SK-N-SH (cell line): ENCODE results near the gene TMEM92. TPM values are rescaled to one million over a fixed set of nuclear protein-coding genes. Genes with fewer than 3 reads are reported as not detected.

Experiments
- CTCF ChIA-PET: fragments of 300-600, 350-600 bp; formaldehyde crosslinking; extraction: SDS; loops from one replicate; lab custom pipeline; 2021; lab: Yijun Ruan, JAX
- POLR2A ChIA-PET: fragments of 350-600 bp; sonication (Branson Sonifier 250); formaldehyde crosslinking; extraction: SDS; loops from one replicate; lab custom pipeline; 2020; ENCODE audit warnings: antibody characterized with exemption, inconsistent platforms; lab: Yijun Ruan, JAX
- DNase-seq: peaks from one replicate; pipeline ENCODE4 v3.0.0; 2012
- H2AFZ ChIP-seq: fragments of 200-600 bp; sonication (generic); 2 replicates; pipeline ENCODE4 v1.8.1; 2016; ENCODE audit warnings: antibody characterized with exemption, mild to moderate bottlenecking, low read depth
- H3F3A ChIP-seq: fragments of 200-600 bp; sonication (generic); replicated peaks from 2 replicates; pipeline ENCODE3; 2016; ENCODE audit warnings: antibody characterized with exemption, mild to moderate bottlenecking; ENCODE audit not compliant: insufficient read depth
- H3K27ac ChIP-seq, 2 experiments: fragments of 200-500 bp in 1 of 2; fragments of 200-600 bp in 1 of 2; sonication (Bioruptor generic) in 1 of 2; sonication (generic), shearing (Covaris generic) in 1 of 2; 2 replicates each; pipeline versions ENCODE4 v1.5.1 to v1.6.1; 2014 to 2016; ENCODE audit warnings: low read depth in 2 of 2, inconsistent platforms in 1 of 2, low read length in 1 of 2, mild to moderate bottlenecking in 1 of 2, mixed read lengths in 1 of 2
- H3K27me3 ChIP-seq: fragments of 200-600 bp; sonication (generic), shearing (Covaris generic); 2 replicates; pipeline ENCODE4 v1.6.1; 2016; ENCODE audit warnings: mixed run types; ENCODE audit not compliant: insufficient read depth
- H3K36me3 ChIP-seq, 2 experiments: fragments of 200-500 bp in 1 of 2; fragments of 200-600 bp in 1 of 2; sonication (Bioruptor generic) in 1 of 2; sonication (generic) in 1 of 2; replicated peaks in 1 of 2; 2 replicates each; pipeline versions ENCODE3 to v1.5.1; 2014 to 2016; ENCODE audit warnings: low read length in 1 of 2, mild to moderate bottlenecking in 1 of 2; ENCODE audit not compliant: insufficient read depth in 2 of 2, control insufficient read depth in 1 of 2
- H3K4me1 ChIP-seq, 2 experiments: fragments of 200-500 bp in 1 of 2; fragments of 200-600 bp in 1 of 2; sonication (Bioruptor generic) in 1 of 2; sonication (generic), shearing (Covaris generic) in 1 of 2; 2 replicates each; pipeline versions ENCODE4 v1.5.1 to v1.6.1; 2014 to 2016; ENCODE audit warnings: low read depth in 1 of 2, low read length in 1 of 2, mixed run types in 1 of 2; ENCODE audit not compliant: insufficient read depth in 2 of 2, control insufficient read depth in 1 of 2
- H3K4me2 ChIP-seq: fragments of 200-600 bp; sonication (generic), shearing (Covaris generic); 2 replicates; pipeline ENCODE4 v1.6.1; 2017; ENCODE audit warnings: mixed run types
- H3K4me3 ChIP-seq, 2 experiments: fragments of 200-500 bp in 1 of 2; fragments of 200-600 bp in 1 of 2; sonication (Bioruptor generic) in 1 of 2; sonication (generic), shearing (Covaris generic) in 1 of 2; 2 replicates each; pipeline versions ENCODE4 v1.5.1 to v1.8.1; 2014 to 2016; ENCODE audit warnings: low read depth in 2 of 2, inconsistent platforms in 1 of 2, low read length in 1 of 2, mild to moderate bottlenecking in 1 of 2, mixed read lengths in 1 of 2, moderate library complexity in 1 of 2
- H3K79me2 ChIP-seq: fragments of 200-600 bp; sonication (generic); 2 replicates; pipeline ENCODE4 v1.8.1; 2017; ENCODE audit warnings: mild to moderate bottlenecking; ENCODE audit not compliant: insufficient read depth
- H3K9ac ChIP-seq: fragments of 200-600 bp; sonication (generic); 2 replicates; pipeline ENCODE4 v1.6.1; 2017; ENCODE audit warnings: mixed run types
- H3K9me2 ChIP-seq: fragments of 200-600 bp; sonication (generic); 2 replicates; pipeline ENCODE4 v1.6.1; 2017; ENCODE audit warnings: mixed run types
- H3K9me3 ChIP-seq: fragments of 200-600 bp; sonication (generic); 2 replicates; pipeline ENCODE4 v1.6.1; 2017; ENCODE audit warnings: mixed run types, mild to moderate bottlenecking, moderate library complexity
- H4K20me1 ChIP-seq: fragments of 200-600 bp; sonication (generic); 2 replicates; pipeline ENCODE4 v1.6.1; 2017; ENCODE audit warnings: mild to moderate bottlenecking, mixed run types; ENCODE audit not compliant: insufficient read depth
- CHD2 ChIP-seq: fragments of 150-350 bp; IDR thresholded peaks from 2 replicates; pipeline ENCODE4 v1.6.1; 2018; ENCODE audit warnings: low read length; ENCODE audit not compliant: partially characterized antibody
- CTCF ChIP-seq: fragments of 200-600 bp; sonication (generic); IDR thresholded peaks from 2 replicates; pipeline ENCODE4 v1.6.1; 2017; ENCODE audit warnings: antibody characterized with exemption, mild to moderate bottlenecking, moderate library complexity
- ELF1 ChIP-seq: IDR thresholded peaks from 2 replicates; pipeline ENCODE4 v1.4.0; 2012
- EZH2phosphoT487 ChIP-seq: fragments of 200-600 bp; sonication (generic); IDR thresholded peaks from 2 replicates; pipeline ENCODE4 v1.6.1; 2017; ENCODE audit warnings: low read depth, mixed run types, mild to moderate bottlenecking, antibody characterized with exemption, moderate library complexity, borderline replicate concordance
- FOXJ3 ChIP-seq: sonication (generic); formaldehyde crosslinking; IDR thresholded peaks from 2 replicates; pipeline ENCODE4 v1.5.1; 2020; ENCODE audit warnings: mild to moderate bottlenecking, missing genetic modification reagents
- GABPA ChIP-seq: IDR thresholded peaks from 2 replicates; pipeline ENCODE4 v1.4.0; 2012; ENCODE audit warnings: low read depth, mild to moderate bottlenecking
- GATA2 ChIP-seq: sonication (generic); formaldehyde crosslinking; IDR thresholded peaks from 2 replicates; pipeline ENCODE4 v1.5.0; 2020; ENCODE audit warnings: mild to moderate bottlenecking, missing genetic modification reagents
- JUND ChIP-seq: IDR thresholded peaks from 2 replicates; pipeline ENCODE4 v1.4.0; 2012
- MEF2A ChIP-seq: IDR thresholded peaks from 2 replicates; pipeline ENCODE4 v1.4.0; 2012; ENCODE audit warnings: low read depth, borderline replicate concordance
- MXI1 ChIP-seq: IDR thresholded peaks from 2 replicates; pipeline ENCODE4 v1.6.1; 2012; ENCODE audit warnings: mild to moderate bottlenecking, low read depth, low read length, improper control_type of control experiment
- NRF1 ChIP-seq: IDR thresholded peaks from 2 replicates; pipeline ENCODE4 v1.6.1; 2012; ENCODE audit warnings: low read depth, mild to moderate bottlenecking, low read length
- PBX3 ChIP-seq: IDR thresholded peaks from 2 replicates; pipeline ENCODE4; 2012
- POLR2AphosphoS5 ChIP-seq: IDR thresholded peaks from 2 replicates; pipeline ENCODE4 v1.6.1; 2012; ENCODE audit warnings: low read depth, low read length
- SMC3 ChIP-seq: IDR thresholded peaks from 2 replicates; pipeline ENCODE4 v1.6.1; 2012; ENCODE audit warnings: low read depth, low read length, improper control_type of control experiment
- TAF1 ChIP-seq: IDR thresholded peaks from 2 replicates; pipeline ENCODE4 v1.6.1; 2012; ENCODE audit warnings: low read depth, mild to moderate bottlenecking, low read length, moderate library complexity, borderline replicate concordance
- TEAD4 ChIP-seq: IDR thresholded peaks from 2 replicates; pipeline ENCODE4 v1.4.0; 2012; ENCODE audit warnings: mild to moderate bottlenecking, borderline replicate concordance; ENCODE audit not compliant: insufficient read depth
- YY1 ChIP-seq: IDR thresholded peaks from 2 replicates; pipeline ENCODE4 v1.4.0; 2012; ENCODE audit warnings: low read depth, mild to moderate bottlenecking
- ZBTB33 ChIP-seq: IDR thresholded peaks from 2 replicates; pipeline ENCODE4 v1.4.0; 2012; ENCODE audit warnings: low read depth, borderline replicate concordance
- WGBS: methylation state at CpG from one replicate; pipeline ENCODE4 v1.1.6; 2017; ENCODE audit warnings: low lambda C conversion rate; 5-methylcytosine and 5-hydroxymethylcytosine counted together
- polyA plus RNA-seq, 3 experiments: library from polyadenylated mRNA; depleted of rRNA; stranded (reverse); fragments of >200 nt; gene quantifications; 2 replicates each; pipeline ENCODE4 v1.2.3, GENCODE V29; 2012
- TF ChIP-seq, protein P1 (sequence below): IDR thresholded peaks from 2 replicates; pipeline ENCODE4 v1.4.0; 2012; ENCODE audit warnings: low read depth, borderline replicate concordance
- TF ChIP-seq, protein P2 (sequence below): fragments of 150-350 bp; IDR thresholded peaks from 2 replicates; pipeline ENCODE4 v1.6.1; 2017; ENCODE audit warnings: antibody characterized with exemption, low read length, low read depth, borderline replicate concordance
- TF ChIP-seq, protein P3 (sequence below): fragments of 150-350 bp; IDR thresholded peaks from 2 replicates; pipeline ENCODE4 v1.6.1; 2016; ENCODE audit warnings: mild to moderate bottlenecking, low read depth, low read length

The TMEM92 gene
- polyA plus RNA-seq, 1 of the 3 experiments (the other 2 are of a cell fraction): 0.46 TPM

DNA sequence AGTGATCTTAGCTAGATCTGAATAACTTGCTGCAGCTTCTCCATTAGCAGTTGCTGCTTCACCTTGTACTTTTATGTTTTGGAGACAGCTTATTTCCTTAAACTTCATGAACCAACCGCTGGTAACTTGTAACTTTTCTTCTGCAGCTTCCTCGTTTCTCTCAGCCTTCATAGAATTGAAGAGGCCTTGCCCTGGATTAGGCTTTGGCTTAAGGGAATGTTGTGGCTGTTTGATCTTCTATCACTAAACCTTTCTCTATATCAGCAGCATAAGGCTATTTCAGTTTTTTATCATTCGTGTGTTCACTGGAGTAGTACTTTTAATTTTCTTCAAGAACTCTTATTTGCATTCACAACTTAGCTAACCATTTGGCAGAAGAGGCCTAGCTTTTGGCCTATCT lies 21.5 kb upstream of the TMEM92 start (continued):
- TF ChIP-seq CTCF (no peak), TEAD4 (no peak), ELF1 (no peak)

- no peaks in the 10 kb centered on the region for H3K9me3 ChIP-seq
- peaks cover 8% of the 10 kb centered on the region for H3F3A ChIP-seq
- no peak overlapping the region for H3K9ac ChIP-seq
- no peaks in the 10 kb centered on the region for H3K9me2 ChIP-seq
- no peaks in the 10 kb centered on the region for H3K36me3 ChIP-seq
- peak; percentile 16 for DNase-seq
- H3K27ac ChIP-seq: no peak overlapping the region
- no peak overlapping the region for H2AFZ ChIP-seq
- H4K20me1 ChIP-seq: no peaks in the 10 kb centered on the region
- H3K4me2 ChIP-seq: no peak overlapping the region
- TF ChIP-seq CHD2 (no peak), PBX3 (no peak), NRF1 (no peak), YY1 (no peak), TAF1 (no peak), FOXJ3 (no peak), JUND (no peak), MEF2A (no peak), GABPA (no peak), POLR2AphosphoS5 (no peak), MXI1 (no peak), EZH2phosphoT487 (no peak), GATA2 (no peak), ZBTB33 (no peak), TEAD4 (no peak), SMC3 (no peak), ELF1 (no peak)
- TF ChIP-seq, protein P1, sequence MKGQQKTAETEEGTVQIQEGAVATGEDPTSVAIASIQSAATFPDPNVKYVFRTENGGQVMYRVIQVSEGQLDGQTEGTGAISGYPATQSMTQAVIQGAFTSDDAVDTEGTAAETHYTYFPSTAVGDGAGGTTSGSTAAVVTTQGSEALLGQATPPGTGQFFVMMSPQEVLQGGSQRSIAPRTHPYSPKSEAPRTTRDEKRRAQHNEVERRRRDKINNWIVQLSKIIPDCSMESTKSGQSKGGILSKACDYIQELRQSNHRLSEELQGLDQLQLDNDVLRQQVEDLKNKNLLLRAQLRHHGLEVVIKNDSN: no peak
- TF ChIP-seq, protein P2, sequence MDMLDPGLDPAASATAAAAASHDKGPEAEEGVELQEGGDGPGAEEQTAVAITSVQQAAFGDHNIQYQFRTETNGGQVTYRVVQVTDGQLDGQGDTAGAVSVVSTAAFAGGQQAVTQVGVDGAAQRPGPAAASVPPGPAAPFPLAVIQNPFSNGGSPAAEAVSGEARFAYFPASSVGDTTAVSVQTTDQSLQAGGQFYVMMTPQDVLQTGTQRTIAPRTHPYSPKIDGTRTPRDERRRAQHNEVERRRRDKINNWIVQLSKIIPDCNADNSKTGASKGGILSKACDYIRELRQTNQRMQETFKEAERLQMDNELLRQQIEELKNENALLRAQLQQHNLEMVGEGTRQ: no peak
- TF ChIP-seq, protein P3, sequence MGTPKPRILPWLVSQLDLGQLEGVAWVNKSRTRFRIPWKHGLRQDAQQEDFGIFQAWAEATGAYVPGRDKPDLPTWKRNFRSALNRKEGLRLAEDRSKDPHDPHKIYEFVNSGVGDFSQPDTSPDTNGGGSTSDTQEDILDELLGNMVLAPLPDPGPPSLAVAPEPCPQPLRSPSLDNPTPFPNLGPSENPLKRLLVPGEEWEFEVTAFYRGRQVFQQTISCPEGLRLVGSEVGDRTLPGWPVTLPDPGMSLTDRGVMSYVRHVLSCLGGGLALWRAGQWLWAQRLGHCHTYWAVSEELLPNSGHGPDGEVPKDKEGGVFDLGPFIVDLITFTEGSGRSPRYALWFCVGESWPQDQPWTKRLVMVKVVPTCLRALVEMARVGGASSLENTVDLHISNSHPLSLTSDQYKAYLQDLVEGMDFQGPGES: no peak
- TF ChIP-seq, all 33 proteins: peak for 0
- ChIA-PET CTCF (interaction anchor here (0.8 to 6.2 kb wide), 12 partner anchors 9 to 189 kb away, joined by 3 to 47 read pairs (median 4); partner anchors contain the start of gene COL1A1), POLR2A (no interaction called here)
- Histone ChIP-seq H3K79me2 (no peaks in the 10 kb centered on the region), H3K4me3 (no peak overlapping the region), H3K4me1 (peaks cover 7 to 19% of the 10 kb centered on the region in 2 experiments; a peak in 2 of 4 replicates), H3K27me3 (no peaks in the 10 kb centered on the region)
- WGBS: 87% methylated on average over 12 of the region's 12 CpGs
Observed at GRCh38 chr17:50255766-50256635, 18.3 kb upstream of the TMEM92 start.
